Activated CD4-positive, CD25-positive, alpha-beta regulatory T cell treated with anti-CD3 and anti-CD28 coated beads, Interleukin-2, amount 50 U/mL, for 16 hours (primary cell): Measurements from ENCODE around the gene CPT1B.
"Not testable (repeated sequence)": the region's sequence is repeated elsewhere in the genome, so short reads cannot be mapped to it uniquely, and the experiment has no call there.

ENCODE experiments used
- DNase-seq: peaks from one replicate; pipeline ENCODE4 v3.0.0-alpha.2; 2020; ENCODE audit warnings: low read depth, low spot score

CPT1B gene

DNA sequence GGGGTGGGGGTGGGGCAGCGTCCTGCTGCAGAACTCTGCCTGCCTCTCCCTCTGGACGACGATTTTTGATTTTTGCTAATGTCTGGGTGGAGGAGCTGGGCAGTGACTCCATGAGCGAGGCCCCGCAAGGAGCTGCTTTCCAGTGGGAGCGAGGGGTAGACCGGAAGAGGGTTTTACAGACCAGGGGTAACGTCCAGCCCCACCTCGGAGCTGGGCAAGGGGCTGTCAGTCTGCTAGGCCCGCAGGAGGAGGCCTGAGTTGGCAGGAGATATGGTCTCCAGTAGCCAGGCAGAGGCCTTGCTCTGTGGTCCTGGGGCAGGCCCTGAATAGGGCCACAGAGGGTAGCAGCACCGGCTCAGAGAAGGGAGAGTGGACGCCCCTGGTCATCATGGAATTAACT lies 31.4 kb upstream of the CPT1B start:
- DNase-seq = no peak

DNA sequence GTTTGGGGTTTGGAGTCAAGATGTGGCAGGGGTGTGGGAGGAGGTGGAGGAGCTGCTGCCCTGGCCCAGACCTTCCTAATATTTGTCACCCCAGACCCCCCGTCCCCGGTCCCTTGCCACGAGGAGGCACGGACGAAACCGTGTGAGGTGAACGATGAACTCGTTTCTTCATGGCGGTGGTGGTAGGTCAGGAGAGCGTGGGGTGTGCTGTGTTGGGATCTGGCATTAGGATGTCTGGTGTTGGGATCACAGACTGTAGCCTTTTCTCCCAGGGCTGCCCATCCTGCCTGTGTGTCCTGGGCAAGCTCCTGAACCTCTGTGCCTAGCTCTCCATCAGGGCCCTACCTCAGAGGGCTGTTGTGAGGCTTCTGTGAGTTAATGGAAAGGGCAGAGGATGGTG lies 30.8 kb upstream of the CPT1B start:
- no peak for DNase-seq

DNA sequence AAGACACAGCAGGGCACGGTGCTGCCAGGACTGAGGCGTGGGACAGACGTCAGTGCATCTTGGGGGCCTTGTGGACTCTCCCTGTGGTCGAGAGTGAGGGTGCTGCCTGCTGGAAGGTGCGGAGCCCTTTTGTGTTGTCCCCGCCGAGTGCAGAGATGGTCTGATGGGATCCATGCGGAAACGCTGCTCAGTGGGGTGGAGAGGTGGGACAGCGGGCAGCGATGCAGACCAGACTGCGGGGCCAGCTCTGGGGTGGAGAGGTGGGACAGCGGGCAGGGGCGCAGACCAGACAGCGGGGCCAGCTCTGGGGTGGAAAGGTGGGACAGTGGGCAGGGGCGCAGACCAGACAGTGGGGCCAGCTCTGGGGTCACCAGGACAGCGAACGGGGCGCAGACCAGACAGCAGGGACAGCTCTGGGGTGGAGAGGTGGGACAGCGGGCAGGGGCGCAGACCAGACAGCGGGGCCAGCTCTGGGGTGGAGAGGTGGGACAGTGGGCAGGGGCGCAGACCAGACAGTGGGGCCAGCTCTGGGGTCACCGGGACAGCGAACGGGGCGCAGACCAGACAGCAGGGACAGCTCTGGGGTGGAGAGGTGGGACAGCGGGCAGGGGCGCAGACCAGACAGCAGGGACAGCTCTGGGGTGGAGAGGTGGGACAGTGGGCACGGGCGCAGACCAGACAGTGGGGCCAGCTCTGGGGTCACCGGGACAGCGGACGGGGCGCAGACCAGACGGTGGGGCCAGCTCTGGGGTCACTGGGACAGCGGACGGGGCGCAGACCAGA lies 30.0 kb upstream of the CPT1B start:
- DNase-seq = not testable (repeated sequence)

DNA sequence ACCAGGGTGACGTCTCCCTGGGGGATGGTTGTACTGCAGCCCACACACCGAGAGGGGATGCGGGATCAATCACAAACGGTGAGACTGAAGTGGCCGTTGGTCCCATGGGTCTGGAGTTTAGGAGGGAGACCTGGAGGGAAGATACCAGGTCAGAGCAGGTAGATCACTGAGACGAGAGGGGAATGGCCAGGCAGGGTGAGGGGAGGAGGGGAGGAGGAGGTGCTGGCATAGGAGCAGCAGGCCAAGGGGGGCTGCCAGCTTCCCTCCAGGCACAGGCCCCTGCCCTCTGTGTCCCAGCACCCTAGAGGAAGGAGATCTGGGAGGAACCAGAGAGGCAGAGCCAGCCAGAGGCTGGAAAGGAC lies 29.4 kb upstream of the CPT1B start:
- no peak for DNase-seq

DNA sequence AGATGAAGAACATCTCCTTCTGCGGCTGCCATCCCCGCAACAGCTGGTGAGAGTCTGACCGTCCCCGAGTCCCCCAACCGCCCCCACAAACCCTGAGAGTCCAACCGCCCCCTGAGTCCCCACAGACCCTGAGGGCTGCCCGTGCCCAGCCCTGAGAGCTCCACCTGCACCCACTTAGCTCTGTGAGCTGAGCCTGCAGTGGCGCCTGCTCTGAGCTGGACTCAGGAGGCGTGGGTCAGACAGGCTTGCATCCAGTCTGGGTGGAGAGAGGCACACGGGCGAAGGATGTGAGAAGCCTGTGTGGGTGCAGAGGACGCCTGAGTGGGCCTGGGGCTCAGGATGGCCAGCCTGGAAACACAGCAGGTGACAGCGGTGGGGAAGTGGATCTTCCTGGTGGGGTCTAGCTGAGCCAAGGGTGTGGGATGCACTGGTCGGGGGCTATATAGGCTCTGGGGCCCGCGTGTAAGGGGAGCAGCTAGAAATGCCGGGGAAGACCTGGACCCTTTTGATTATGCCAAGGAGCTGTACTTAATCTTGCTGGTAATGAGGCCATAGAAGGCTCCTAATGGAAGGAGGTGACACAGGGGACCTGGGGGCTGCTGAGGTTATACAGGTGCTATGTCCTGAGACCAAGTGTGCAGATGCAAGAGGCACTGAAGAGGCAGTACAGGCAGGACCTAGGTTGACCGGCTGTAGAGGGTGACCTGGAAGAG lies 28.9 kb upstream of the CPT1B start:
- no peak for DNase-seq

DNA sequence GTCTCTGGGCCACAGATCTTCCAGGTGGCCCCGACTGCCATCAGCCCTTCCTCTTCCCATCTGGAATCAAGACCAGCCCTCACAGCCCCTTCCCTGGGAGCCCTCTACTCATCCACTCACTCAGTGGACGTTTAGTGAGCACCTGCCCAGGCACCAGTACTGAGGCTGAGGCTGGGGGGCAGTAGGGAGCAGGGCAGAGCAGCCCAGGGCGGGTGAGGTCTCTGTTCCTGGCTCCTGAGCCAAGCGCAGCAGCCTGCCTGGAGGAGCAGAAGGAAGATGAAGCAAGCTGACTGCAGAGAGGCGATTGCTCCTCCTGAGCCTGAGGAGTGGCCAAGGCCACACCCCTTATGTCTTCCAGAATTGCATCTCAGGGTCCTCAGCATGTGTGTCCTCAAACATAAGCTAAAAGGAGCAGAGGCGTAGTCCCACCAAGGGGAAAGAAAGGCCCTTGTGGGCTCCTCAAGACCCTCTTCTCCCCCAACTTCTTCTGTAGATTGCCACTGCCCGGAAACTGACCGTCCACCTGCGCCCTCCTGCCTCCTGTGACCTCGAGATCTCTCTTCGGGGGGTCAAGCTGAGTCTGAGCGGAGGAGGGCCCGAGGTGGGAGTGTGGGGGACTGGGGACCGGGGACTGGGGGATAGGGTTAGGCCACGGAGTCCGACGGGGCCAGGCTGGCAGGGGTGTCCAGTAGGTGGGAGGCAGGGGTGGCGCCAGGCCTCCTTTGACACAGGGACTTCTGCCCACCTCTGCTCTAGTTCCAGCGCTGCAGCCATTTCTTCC lies 28.1 kb upstream of the CPT1B start:
- no peak for DNase-seq

DNA sequence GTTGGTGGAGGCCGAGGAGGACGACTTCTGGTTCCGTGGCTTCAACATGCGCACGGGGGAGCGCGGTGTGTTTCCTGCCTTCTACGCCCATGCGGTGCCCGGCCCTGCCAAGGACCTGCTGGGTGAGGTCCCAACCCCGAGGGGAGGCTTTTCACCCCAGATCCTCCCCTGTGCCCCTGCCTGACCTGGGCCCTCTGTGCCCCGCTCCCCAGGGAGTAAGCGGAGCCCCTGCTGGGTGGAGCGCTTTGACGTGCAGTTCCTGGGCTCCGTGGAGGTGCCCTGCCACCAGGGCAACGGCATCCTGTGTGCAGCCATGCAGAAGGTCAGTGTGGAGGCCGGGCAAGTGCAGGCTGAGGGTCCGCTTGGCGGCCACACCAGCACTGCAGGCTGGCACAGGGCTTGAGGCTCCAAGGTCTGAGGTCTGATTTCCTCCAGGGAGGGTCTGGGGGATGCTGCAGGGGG lies 27.4 kb upstream of the CPT1B start:
- DNase-seq = no peak

DNA sequence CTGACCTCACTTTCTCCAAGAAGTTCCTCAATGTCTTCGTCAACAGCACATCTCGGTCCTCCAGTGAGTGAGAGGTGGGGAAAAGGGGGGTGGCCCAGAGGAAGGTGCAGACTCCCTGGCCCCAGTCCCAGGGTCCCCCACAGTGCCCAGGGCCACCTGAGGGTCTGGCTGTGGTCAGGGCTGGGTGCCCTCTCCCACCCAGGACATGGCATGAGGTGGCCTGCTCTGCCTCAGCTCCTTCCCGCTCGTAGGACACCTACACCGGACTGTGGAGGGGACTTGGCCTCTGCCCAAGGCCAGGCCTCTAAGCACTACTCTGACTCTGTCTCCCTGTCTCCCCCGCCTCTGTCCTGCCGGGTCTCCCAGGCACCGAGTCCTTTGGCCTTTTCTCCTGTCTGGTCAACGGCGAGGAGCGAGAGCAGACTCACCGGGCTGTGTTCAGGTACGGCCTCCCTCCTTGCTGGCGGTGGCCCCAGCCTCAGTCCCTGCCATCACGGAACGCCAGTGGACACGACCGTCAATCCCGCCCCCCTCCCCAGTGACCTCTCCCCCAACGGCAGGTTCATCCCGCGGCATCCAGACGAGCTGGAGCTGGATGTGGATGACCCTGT lies 26.9 kb upstream of the CPT1B start:
- no peak for DNase-seq

DNA sequence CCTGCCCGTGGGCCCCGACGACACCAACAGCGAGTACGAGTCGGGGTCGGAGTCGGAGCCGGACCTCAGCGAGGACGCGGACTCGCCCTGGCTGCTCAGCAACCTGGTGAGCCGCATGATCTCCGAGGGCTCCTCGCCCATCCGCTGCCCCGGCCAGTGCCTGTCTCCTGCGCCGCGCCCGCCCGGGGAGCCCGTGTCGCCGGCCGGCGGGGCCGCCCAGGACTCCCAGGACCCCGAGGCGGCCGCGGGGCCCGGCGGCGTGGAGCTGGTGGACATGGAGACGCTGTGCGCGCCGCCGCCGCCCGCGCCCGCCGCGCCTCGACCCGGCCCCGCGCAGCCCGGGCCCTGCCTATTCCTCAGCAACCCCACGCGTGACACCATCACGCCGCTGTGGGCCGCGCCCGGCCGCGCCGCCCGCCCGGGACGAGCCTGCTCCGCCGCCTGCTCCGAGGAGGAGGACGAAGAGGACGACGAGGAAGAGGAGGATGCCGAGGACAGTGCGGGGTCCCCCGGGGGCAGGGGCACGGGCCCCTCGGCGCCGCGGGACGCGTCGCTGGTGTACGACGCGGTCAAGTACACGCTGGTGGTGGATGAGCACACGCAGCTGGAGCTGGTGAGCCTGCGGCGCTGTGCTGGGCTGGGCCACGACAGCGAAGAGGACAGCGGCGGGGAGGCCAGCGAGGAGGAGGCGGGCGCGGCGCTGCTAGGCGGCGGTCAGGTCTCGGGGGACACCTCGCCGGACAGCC lies 26.2 kb upstream of the CPT1B start:
- no peak for DNase-seq

DNA sequence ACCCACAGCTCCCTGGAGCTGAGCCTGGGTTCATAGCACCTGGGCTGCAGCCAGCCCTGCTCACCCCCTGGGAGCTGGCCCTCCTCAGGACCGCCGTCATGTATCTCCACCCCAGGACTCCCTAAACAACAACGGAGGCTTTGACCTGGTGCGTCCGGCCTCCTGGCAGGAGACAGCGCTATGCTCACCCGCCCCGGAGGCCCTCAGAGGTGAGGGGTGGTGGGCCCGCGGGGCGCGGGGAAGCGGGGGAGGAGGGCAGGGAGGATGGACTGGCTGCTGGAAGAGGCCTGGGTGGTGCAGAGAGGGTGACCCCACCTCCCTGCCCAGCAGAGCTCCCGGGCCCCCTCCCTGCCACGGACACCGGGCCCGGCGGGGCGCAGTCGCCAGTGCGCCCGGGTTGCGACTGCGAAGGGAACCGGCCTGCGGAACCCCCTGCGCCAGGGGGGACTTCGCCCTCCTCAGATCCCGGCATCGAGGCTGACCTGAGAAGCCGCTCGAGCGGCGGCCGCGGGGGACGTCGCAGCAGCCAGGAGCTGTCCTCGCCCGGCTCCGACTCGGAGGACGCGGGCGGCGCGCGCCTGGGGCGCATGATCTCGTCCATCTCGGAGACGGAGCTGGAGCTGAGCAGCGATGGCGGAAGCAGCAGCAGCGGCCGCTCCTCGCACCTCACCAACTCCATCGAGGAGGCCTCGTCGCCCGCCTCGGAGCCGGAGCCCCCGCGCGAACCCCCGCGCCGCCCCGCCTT lies 25.5 kb upstream of the CPT1B start:
- no peak for DNase-seq

DNA sequence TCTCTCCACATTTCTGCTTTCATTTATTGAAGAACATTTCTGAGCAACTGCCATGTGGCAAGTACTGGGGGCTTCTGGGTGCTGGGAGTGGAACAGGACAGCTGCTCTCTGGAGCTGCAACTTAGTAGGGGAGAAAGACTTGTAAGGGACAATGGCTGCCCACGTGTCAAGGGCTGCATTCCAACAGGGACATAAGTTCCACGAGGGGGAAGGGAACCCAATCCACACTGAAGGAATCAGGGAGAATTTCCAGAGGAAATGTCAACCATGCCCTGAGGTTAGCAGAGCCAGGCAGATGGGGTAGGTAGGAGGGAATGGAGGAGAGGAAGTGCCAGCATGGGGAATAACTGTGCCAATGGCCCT lies 24.1 kb upstream of the CPT1B start:
- no peak for DNase-seq

DNA sequence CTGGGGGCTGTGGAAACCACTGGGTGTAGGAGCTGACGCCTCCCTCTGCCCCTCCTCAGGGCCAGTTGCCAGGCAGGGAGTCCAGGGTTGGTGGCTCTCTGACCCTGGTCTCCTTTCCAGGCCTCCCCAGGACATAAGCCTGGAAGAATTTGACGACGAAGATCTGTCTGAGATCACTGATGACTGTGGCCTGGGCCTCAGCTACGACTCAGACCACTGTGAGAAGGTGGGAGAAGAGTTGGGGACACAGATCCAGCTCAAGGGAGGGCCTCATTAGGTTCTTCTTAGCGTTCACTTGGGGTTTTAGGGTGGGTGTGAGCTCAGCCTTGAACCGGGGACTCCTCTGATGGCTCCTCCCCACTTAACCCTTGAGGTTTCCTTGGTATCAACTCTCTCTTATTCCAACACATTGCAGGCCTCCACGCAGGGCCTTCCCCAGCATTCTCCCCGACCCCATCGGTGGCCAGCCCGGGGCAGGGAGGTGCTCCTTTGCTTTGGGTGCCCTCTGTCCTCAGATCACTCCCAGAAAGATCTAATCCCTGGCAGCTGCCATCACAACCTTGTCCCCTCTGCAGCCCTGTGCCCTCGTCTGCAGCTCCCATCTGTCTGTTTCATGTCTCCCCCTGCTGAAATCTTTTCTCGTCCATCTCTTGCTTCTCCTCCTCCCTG lies 23.6 kb upstream of the CPT1B start:
- DNase-seq = no peak

DNA sequence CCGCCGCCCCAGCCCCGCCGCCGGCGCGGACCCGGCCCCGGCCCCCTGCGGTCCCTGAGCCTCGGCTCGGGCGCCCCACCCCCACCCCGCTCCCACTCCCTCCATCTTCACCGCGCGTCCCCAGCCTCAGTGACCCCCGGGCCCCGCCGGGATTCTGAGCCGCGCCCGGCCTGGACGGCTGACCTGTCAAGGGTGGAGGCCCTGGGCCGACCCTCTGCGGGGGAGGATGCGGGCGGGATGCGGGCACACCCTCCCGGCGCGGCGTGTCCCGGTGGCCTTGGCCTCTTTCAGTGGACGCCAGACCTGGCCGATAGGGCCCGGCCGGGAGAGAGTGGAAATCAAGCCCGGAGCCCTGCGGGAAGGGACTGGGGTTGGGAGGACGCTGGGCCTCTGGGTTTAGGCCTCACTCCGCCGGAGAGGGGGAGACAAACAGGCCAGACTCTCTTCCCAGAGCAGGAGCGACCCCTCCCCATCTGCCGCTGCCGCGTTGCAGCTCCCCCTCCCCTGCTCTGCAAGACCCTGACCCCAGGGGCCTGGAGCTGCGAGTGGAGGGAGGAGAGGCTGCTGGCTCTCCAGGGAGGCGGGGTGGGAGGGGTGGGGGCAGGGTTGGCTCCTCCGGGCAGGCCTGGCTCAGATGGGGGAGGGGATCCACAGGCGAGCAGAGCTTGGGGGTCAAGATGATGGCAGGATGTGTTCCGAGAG lies 22.9 kb upstream of the CPT1B start:
- no peak for DNase-seq

DNA sequence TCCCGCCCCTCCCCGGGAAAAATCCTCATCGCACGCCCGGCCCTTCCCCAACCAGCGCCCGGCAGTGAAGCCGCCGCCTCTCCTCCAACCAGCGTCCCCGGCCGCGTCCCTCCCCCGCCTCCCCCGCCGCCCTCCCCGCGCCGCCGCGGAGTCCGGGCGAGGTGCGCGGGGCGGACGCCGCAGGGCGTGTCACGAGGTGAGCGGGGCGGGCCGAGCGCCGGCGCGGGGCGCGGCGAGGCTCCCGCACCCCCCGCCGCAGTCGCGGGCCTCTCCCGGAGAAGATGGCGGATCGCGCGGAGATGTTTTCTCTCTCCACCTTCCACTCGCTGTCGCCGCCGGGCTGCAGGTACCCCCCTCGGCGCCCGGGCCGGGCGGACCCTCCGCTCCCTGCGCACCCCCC lies 22.3 kb upstream of the CPT1B start, which contains the start of gene MAPK8IP2:
Gene MAPK8IP2, plus strand, starts transcription at position 256 of the 400 bp plus-strand sequence. Its CDS starts 26 bp downstream, at position 282.
- no peak for DNase-seq

DNA sequence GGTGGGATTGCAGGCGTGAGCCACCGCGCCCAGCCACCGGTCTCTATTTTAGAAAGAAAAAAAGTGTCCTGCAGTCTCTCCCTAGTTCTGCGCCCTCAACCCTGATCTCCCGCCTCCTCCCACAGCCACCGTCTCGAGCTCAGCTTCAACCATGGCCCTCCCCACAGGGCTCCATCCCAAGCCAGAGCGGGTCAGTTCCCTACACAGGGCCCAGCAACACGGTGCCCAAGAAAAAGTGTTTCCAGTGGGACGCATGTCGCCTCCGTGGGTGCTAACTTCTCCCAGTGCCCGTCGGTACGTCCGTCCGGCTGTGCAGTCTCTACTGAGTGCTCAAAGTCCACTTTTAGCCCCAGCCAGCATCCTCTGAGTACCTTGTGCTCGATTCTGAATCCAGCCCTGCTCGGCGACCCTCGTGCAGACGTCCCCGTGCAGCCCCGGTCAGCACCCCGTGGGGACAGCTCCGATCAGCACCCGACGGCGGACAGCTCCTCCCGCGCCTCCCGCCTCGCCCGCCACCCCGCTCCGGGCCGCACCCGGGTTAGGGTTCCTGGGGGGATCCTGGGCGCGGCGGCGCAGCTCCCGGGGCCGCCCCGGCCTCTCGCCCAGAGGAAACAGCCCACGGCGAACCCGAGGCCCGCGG lies 21.7 kb upstream of the CPT1B start:
- no peak for DNase-seq

DNA sequence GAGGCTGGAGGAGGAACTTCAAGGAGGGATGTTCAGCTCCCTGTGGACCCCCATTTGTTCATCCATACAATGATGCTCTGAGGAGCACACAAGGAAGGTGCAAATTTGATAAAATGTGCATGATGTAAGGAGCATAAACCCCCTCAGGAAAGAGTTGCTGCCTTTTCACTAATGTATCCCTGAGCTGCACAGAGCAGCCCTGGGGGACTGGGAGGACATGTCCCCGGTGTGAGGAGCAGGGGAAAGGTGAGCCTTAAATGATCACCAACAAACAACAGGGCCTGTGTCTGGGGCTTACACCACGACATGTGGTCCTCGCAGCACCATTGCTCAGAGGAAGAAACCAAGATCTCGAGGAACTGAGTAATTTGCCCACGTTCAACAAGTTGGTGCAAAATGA lies 18.9 kb upstream of the CPT1B start:
- DNase-seq = no peak

DNA sequence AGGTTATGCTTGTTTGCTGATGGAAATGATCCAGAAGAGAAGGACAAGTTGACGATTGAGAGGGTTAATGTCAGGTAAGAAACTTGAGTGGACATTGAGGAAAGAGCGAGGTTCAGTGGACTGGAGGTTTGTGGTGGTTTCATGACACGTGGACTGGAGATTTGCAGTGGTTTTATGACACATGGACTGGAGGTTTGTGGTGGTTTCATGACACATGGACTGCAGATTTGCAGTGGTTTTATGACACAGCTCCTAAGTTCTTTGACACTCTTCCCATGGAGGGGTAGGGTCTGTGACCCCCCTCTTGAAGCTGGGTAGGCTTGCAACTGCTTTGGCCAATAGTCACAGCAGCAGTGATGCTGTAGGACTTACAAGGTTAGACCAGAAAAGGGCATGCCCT lies 17.0 kb upstream of the CPT1B start:
- no peak for DNase-seq

DNA sequence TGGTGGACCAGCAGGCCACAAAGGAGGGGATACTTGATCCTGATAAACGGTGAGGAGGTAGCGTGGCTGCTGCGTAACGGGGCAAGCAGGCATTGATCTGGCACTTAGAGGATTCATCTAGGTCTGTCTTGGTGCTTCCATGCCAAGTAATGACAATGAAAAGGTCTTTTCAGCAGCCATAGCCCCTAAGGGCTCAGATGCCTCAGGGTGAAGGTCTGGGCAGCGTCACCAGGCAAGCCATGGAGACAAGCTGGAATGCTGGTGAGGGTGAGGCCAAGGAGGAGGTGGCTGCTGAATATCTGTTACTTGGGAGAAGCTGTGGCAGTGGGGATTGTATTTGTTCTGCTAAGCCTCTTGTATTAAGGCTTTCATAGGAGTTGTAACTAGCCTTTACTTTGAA lies 9.2 kb upstream of the CPT1B start:
- DNase-seq = no peak

DNA sequence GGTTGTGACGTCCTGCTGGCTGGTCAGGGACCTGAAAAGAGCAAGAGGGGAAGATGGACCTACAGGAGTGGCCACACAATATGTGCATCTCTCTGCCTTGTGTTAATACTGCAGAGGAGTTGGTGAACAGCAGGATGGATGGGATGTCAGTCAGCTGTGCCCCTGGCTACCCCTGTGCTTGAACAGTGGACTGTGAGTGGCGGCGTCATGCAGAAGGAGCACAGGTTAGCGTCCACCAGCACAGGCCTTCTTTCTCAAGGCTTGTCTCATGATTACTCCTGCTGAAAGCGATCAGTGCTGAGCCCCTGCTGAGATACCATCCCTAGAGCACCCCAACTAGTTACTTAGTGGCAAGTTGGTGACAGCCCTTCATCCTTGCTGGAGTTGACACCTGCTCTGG lies 8.2 kb upstream of the CPT1B start:
- no peak for DNase-seq
